Trophoblast cell (in vitro differentiated cells and primary cell): Measurements from ENCODE around the gene ZNF534.

Source experiments
- DNase-seq, 2 donors: peaks; one replicate each; pipeline ENCODE4 v3.0.0-alpha.2; 2016
- H2AFZ ChIP-seq: 2 replicates; pipeline ENCODE4 v1.6.1; 2013; ENCODE audit warnings: low read length, moderate library complexity, mild to moderate bottlenecking; ENCODE audit not compliant: insufficient read depth, poor library complexity
- H2AK5ac ChIP-seq: 2 replicates; pipeline ENCODE4 v1.6.1; 2013; ENCODE audit warnings: mild to moderate bottlenecking, low read length
- H2BK120ac ChIP-seq: 2 replicates; pipeline ENCODE4 v1.6.1; 2013; ENCODE audit warnings: low read length, mild to moderate bottlenecking, moderate library complexity; ENCODE audit not compliant: insufficient read depth, poor library complexity
- H2BK12ac ChIP-seq: 2 replicates; pipeline ENCODE4 v1.6.1; 2013; ENCODE audit warnings: mild to moderate bottlenecking, low read length, moderate library complexity
- H2BK5ac ChIP-seq: 2 replicates; pipeline ENCODE4 v1.6.1; 2013; ENCODE audit warnings: low read length, low read depth, moderate library complexity, mild to moderate bottlenecking; ENCODE audit not compliant: poor library complexity
- H3K14ac ChIP-seq: 2 replicates; pipeline ENCODE4 v1.6.1; 2013; ENCODE audit warnings: mild to moderate bottlenecking, low read length
- H3K18ac ChIP-seq: 2 replicates; pipeline ENCODE4 v1.6.1; 2013; ENCODE audit warnings: mild to moderate bottlenecking, low read length
- H3K23ac ChIP-seq: 2 replicates; pipeline ENCODE4 v1.6.1; 2013; ENCODE audit warnings: low read length
- H3K27ac ChIP-seq: 2 replicates; pipeline ENCODE4 v1.5.1; 2013; ENCODE audit warnings: low read depth, mild to moderate bottlenecking, inconsistent platforms, low read length, moderate library complexity
- H3K27me3 ChIP-seq: 2 replicates; pipeline ENCODE4 v1.6.1; 2013; ENCODE audit warnings: inconsistent platforms, mild to moderate bottlenecking, low read length, moderate library complexity; ENCODE audit not compliant: insufficient read depth
- H3K36me3 ChIP-seq, 2 experiments: 1 replicate in 1 of 2; 2 replicates in 1 of 2; pipeline ENCODE4 v1.6.1; 2013; ENCODE audit warnings: low read length in 2 of 2, mild to moderate bottlenecking in 2 of 2, moderate library complexity in 1 of 2; ENCODE audit not compliant: insufficient read depth in 2 of 2, control insufficient read depth in 1 of 2
- H3K4ac ChIP-seq: 2 replicates; pipeline ENCODE4 v1.6.1; 2013; ENCODE audit warnings: low read depth, mild to moderate bottlenecking, low read length, moderate library complexity
- H3K4me1 ChIP-seq, 2 experiments: 1 replicate in 1 of 2; 2 replicates in 1 of 2; pipeline ENCODE4 v1.6.1; 2013; ENCODE audit warnings: low read length in 2 of 2, mild to moderate bottlenecking in 2 of 2, moderate library complexity in 1 of 2; ENCODE audit not compliant: insufficient read depth in 2 of 2, control insufficient read depth in 1 of 2
- H3K4me2 ChIP-seq: 2 replicates; pipeline ENCODE4 v1.6.1; 2013; ENCODE audit warnings: inconsistent platforms, mild to moderate bottlenecking, low read length, moderate library complexity
- H3K4me3 ChIP-seq: 2 replicates; pipeline ENCODE4 v1.5.1; 2013; ENCODE audit warnings: mild to moderate bottlenecking, low read depth, low read length, inconsistent platforms
- H3K79me1 ChIP-seq: one replicate; pipeline ENCODE4 v1.6.1; 2013; ENCODE audit warnings: low read length
- H3K79me2 ChIP-seq: 2 replicates; pipeline ENCODE4 v1.6.1; 2013; ENCODE audit warnings: low read length, mild to moderate bottlenecking; ENCODE audit not compliant: control insufficient read depth, insufficient read depth, poor library complexity
- H3K9ac ChIP-seq: 2 replicates; pipeline ENCODE4 v1.6.1; 2013; ENCODE audit warnings: mild to moderate bottlenecking, low read length
- H3K9me3 ChIP-seq: 2 replicates; pipeline ENCODE4 v1.6.1; 2013; ENCODE audit warnings: low read depth, mild to moderate bottlenecking, control low read depth, inconsistent platforms, low read length; ENCODE audit not compliant: insufficient read depth
- H4K12ac ChIP-seq: 2 replicates; pipeline ENCODE4 v1.6.1; 2013; ENCODE audit warnings: low read depth, mild to moderate bottlenecking, low read length, moderate library complexity
- H4K8ac ChIP-seq: 2 replicates; pipeline ENCODE4 v1.6.1; 2013; ENCODE audit warnings: low read depth, mild to moderate bottlenecking, low read length, moderate library complexity
- H4K91ac ChIP-seq: one replicate; pipeline ENCODE4 v1.6.1; 2013; ENCODE audit warnings: low read depth, mild to moderate bottlenecking, low read length, moderate library complexity
- WGBS: extraction: QIAGEN DNeasy Blood & Tissue Kit; methylation state at CpG from one replicate; pipeline ENCODE4 v1.1.7; 2013; ENCODE audit warnings: missing lambda C conversion rate; ENCODE audit not compliant: insufficient read length, insufficient coverage; ENCODE audit errors: extremely low coverage; 5-methylcytosine and 5-hydroxymethylcytosine counted together

Gene ZNF534

GRCh38 chr19:52451241-52451640 lies 22.3 kb downstream of the ZNF534 start:
- no peaks in the 10 kb centered on the region for H3K79me1 ChIP-seq
- no peaks in the 10 kb centered on the region for H3K27me3 ChIP-seq
- whole genome bisulfite sequencing = no CpG with 5 or more reads among the region's 41 CpGs
- no peaks in the 10 kb centered on the region for H3K4me1 ChIP-seq
- H2BK120ac ChIP-seq = no peak overlapping the region
- no peak overlapping the region for H4K12ac ChIP-seq
- H4K91ac ChIP-seq = no peak overlapping the region
- no peak overlapping the region for H2AK5ac ChIP-seq
- no peak overlapping the region for H2BK5ac ChIP-seq
- no peak for DNase-seq
- peaks cover 0 to 1% of the 10 kb centered on the region in 2 experiments for H3K36me3 ChIP-seq
- no peak overlapping the region for H3K4me3 ChIP-seq
- no peak overlapping the region for H3K18ac ChIP-seq
- H3K27ac ChIP-seq = no peak overlapping the region
- no peak overlapping the region for H3K4me2 ChIP-seq
- no peak overlapping the region for H3K9ac ChIP-seq
- H3K9me3 ChIP-seq = peaks cover 24% of the 10 kb centered on the region
- H3K4ac ChIP-seq = no peak overlapping the region
- H3K79me2 ChIP-seq = no peaks in the 10 kb centered on the region
- H2BK12ac ChIP-seq = no peak overlapping the region
- no peak overlapping the region for H2AFZ ChIP-seq
- no peak overlapping the region for H3K14ac ChIP-seq
- H4K8ac ChIP-seq = no peak overlapping the region
- H3K23ac ChIP-seq = no peak overlapping the region

DNA sequence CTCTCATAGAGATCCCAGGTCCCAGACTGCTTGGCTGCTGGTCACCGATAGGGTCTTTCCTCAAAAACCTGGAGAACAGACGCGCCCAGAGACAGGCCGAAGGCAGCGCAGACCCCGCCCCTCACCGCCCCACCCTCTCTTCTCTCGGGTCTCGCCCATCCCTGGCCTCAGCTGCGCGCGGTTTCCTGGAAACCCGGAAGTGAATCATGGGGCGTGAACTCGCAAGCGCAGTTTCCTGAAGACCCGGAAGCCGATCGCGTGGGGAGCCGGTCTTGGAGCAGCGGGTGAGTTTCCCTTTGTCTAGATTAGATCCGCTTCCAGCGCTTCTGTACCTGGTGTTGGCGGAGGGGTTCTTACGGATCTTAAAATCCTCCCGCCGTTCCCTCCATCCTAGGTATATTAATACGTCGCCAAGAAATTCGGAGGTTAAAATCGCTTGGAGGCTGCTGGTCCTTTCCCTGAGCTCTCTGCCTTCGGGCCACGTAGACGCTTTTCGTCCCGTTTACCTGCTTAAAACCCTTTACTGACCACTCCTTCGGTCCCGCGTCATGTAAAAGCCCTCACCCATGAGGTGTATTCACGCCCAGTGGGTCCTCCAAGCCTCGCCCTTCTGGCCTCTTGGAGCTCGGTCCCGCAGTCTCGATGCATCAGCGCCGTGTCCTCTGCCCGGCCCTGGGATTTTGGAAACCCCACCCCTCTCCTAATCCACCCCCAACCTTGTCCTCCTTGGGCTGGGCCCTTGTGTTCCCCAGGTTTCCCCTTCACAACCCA lies 24.6 kb downstream of the ZNF534 start, which contains the start of gene ZNF578:
Gene ZNF578, plus strand, starts transcription at position 230 of the 771 bp plus-strand sequence. CDS start 48,293 bp downstream, outside the sequence.
- Histone ChIP-seq H4K91ac (no peak within 1 kb of the TSS), H4K12ac (no peak within 1 kb of the TSS), H2BK5ac (no peak within 1 kb of the TSS), H3K4ac (no peak within 1 kb of the TSS), H3K36me3 (peaks cover 0 to 1% of the 10 kb centered on the region in 2 experiments), H3K27me3 (no peaks in the 10 kb centered on the region), H3K18ac (no peak within 1 kb of the TSS), H4K8ac (no peak within 1 kb of the TSS), H2BK120ac (no peak within 1 kb of the TSS), H3K4me3 (peak within 1 kb of the TSS; percentile 54), H3K23ac (no peak within 1 kb of the TSS), H3K4me2 (peak within 1 kb of the TSS; percentile 46), H3K27ac (no peak within 1 kb of the TSS), H3K14ac (no peak within 1 kb of the TSS), H2BK12ac (no peak within 1 kb of the TSS), H3K79me1 (no peaks in the 10 kb centered on the region), H3K79me2 (no peaks in the 10 kb centered on the region), H3K9ac (no peak within 1 kb of the TSS), H2AFZ (no peak within 1 kb of the TSS), H3K4me1 (no peaks in the 10 kb centered on the region), H2AK5ac (no peak within 1 kb of the TSS), H3K9me3 (peaks cover 31% of the 10 kb centered on the region)
- no CpG with 5 or more reads among the region's 48 CpGs for WGBS
- DNase-seq = peak; percentile 57 to 83

- WGBS = no CpG with 5 or more reads among the region's 14 CpGs
Observed at GRCh38 chr19:52464798-52465470, 36.0 kb downstream of the ZNF534 start.

GRCh38 chr19:52473655-52474350 lies 44.9 kb downstream of the ZNF534 start:
- Histone ChIP-seq H3K14ac (no peak overlapping the region), H3K18ac (no peak overlapping the region), H4K12ac (no peak overlapping the region), H2BK5ac (no peak overlapping the region), H2BK120ac (no peak overlapping the region), H3K4me1 (no peaks in the 10 kb centered on the region), H3K79me1 (no peaks in the 10 kb centered on the region), H3K4me3 (no peak overlapping the region), H3K23ac (no peak overlapping the region), H4K8ac (no peak overlapping the region), H3K4me2 (no peak overlapping the region), H3K4ac (no peak overlapping the region), H2AFZ (no peak overlapping the region), H3K27ac (no peak overlapping the region), H3K36me3 (no peaks in the 10 kb centered on the region), H4K91ac (no peak overlapping the region), H2BK12ac (no peak overlapping the region), H3K9ac (no peak overlapping the region), H3K79me2 (no peaks in the 10 kb centered on the region), H3K9me3 (peaks cover 18% of the 10 kb centered on the region), H2AK5ac (no peak overlapping the region), H3K27me3 (no peaks in the 10 kb centered on the region)
- DNase-seq = no peak
- WGBS = no CpG with 5 or more reads among the region's 3 CpGs

More at GRCh38 chr19:52464798-52465470, 36.0 kb downstream of the ZNF534 start:
- peaks cover 18% of the 10 kb centered on the region for H3K9me3 ChIP-seq
- H3K27ac ChIP-seq = peak overlapping the region; percentile 11
- no peak overlapping the region for H3K4ac ChIP-seq
- no peak overlapping the region for H3K14ac ChIP-seq
- no peak overlapping the region for H2BK12ac ChIP-seq
- no peak overlapping the region for H4K12ac ChIP-seq
- no peaks in the 10 kb centered on the region for H3K27me3 ChIP-seq
- no peak overlapping the region for H2AK5ac ChIP-seq
- H2BK5ac ChIP-seq = no peak overlapping the region
- no peak overlapping the region for H3K9ac ChIP-seq
- no peak overlapping the region for H3K4me3 ChIP-seq
- peak in 1 of 2 donors; percentile 27 for DNase-seq
- no peaks in the 10 kb centered on the region for H3K4me1 ChIP-seq
- H3K79me2 ChIP-seq = no peaks in the 10 kb centered on the region
- no peak overlapping the region for H3K4me2 ChIP-seq
- no peak overlapping the region for H4K91ac ChIP-seq
- H3K79me1 ChIP-seq = no peaks in the 10 kb centered on the region
- H4K8ac ChIP-seq = no peak overlapping the region
- H3K36me3 ChIP-seq = peaks cover 2% of the 10 kb centered on the region in 2 experiments
- no peak overlapping the region for H3K23ac ChIP-seq
- no peak overlapping the region for H2AFZ ChIP-seq
- H3K18ac ChIP-seq = no peak overlapping the region
- H2BK120ac ChIP-seq = no peak overlapping the region
